Measurements from ENCODE around the gene SP140. TPM values are rescaled to one million over a fixed set of nuclear protein-coding genes. Genes with fewer than 3 reads are reported as not detected.
"Not testable (repeated sequence)": the region's sequence is repeated elsewhere in the genome, so short reads cannot be mapped to it uniquely, and the experiment has no call there.

Gene SP140
- total RNA-seq, 2 experiments from 2014 or later: 53.3 to 58.8 TPM

GRCh38 chr2:230324503-230324902, 99.0 kb downstream of the SP140 start:
- H3K27me3 Mint-ChIP-seq: no peaks in the 10 kb centered on the region
- POLR2A ChIA-PET: no interaction called here
- H3K4me3 Mint-ChIP-seq: no peak overlapping the region
- H3K27ac Mint-ChIP-seq: peak overlapping the region; percentile 78
- CTCF ChIA-PET: interaction anchor here (1.2 to 1.6 kb wide), 2 partner anchors 24 to 40 kb away, joined by 4 read pairs; no protein-coding TSS in a partner anchor
- H3K36me3 Mint-ChIP-seq (ENCODE audit: low read depth): peaks cover 71% of the 10 kb centered on the region
- no peak for DNase-seq
- peaks cover 75% of the 10 kb centered on the region for H3K4me1 Mint-ChIP-seq
- peaks cover 12% of the 10 kb centered on the region for H3K9me3 Mint-ChIP-seq

- no peaks in the 10 kb centered on the region for H3K27me3 Mint-ChIP-seq
- ChIA-PET CTCF (interaction anchor here (0.6 to 1.6 kb wide), 4 partner anchors 25 to 1582 kb away, joined by 3 to 4 read pairs (median 4); no protein-coding TSS in a partner anchor), POLR2A (no interaction called here)
- peak overlapping the region; percentile 87 for H3K4me3 Mint-ChIP-seq
- H3K27ac Mint-ChIP-seq: peak overlapping the region; percentile 96
- DNase-seq: no peak
- peaks cover 75% of the 10 kb centered on the region for H3K4me1 Mint-ChIP-seq
- peaks cover 15% of the 10 kb centered on the region for H3K9me3 Mint-ChIP-seq
- H3K36me3 Mint-ChIP-seq (ENCODE audit: low read depth): peaks cover 74% of the 10 kb centered on the region
Observed at GRCh38 chr2:230325316-230326243, 100.0 kb downstream of the SP140 start.

- peak; percentile 87 for DNase-seq
- CTCF ChIA-PET: interaction anchor here (0.6 to 1.5 kb wide), 5 partner anchors 10 to 1581 kb away, joined by 3 to 7 read pairs (median 3); no protein-coding TSS in a partner anchor
- H3K4me1 Mint-ChIP-seq: peaks cover 73% of the 10 kb centered on the region
- H3K27ac Mint-ChIP-seq: peak within 1 kb of the TSS; percentile 96
- H3K9me3 Mint-ChIP-seq: peaks cover 15% of the 10 kb centered on the region
- no peaks in the 10 kb centered on the region for H3K27me3 Mint-ChIP-seq
- POLR2A ChIA-PET: interaction anchor here (0.6 to 1.7 kb wide), 5 partner anchors 8 to 107 kb away, joined by 3 to 9 read pairs (median 3); partner anchors contain the start of gene SP110
- H3K36me3 Mint-ChIP-seq (ENCODE audit: low read depth): peaks cover 75% of the 10 kb centered on the region
- H3K4me3 Mint-ChIP-seq: peak within 1 kb of the TSS; percentile 87
Observed at GRCh38 chr2:230326453-230327417, 101.2 kb downstream of the SP140 start, which contains the start of gene SP140L. Gene SP140L (plus strand): TSS chr2:230327193. CDS start chr2:230327270, 77 bp downstream.

GRCh38 chr2:230327418-230328154, 102.0 kb downstream of the SP140 start:
- ChIA-PET POLR2A (interaction anchor here (0.6 to 1.7 kb wide), 6 partner anchors 9 to 395 kb away, joined by 3 to 9 read pairs (median 3); partner anchors contain the start of gene SP110), CTCF (interaction anchor here (0.8 to 1.6 kb wide), 4 partner anchors 11 to 731 kb away, joined by 3 to 7 read pairs (median 5); no protein-coding TSS in a partner anchor)
- no peaks in the 10 kb centered on the region for H3K27me3 Mint-ChIP-seq
- no peak for DNase-seq
- H3K36me3 Mint-ChIP-seq (ENCODE audit: low read depth): peaks cover 75% of the 10 kb centered on the region
- peak overlapping the region; percentile 96 for H3K27ac Mint-ChIP-seq
- peaks cover 72% of the 10 kb centered on the region for H3K4me1 Mint-ChIP-seq
- H3K9me3 Mint-ChIP-seq: peaks cover 16% of the 10 kb centered on the region
- peak overlapping the region; percentile 87 for H3K4me3 Mint-ChIP-seq

- peaks cover 71% of the 10 kb centered on the region for H3K4me1 Mint-ChIP-seq
- ChIA-PET POLR2A (interaction anchor here (1.7 kb wide), 1 partner anchor 109 kb away, joined by 9 read pairs; the partner anchor contains the start of gene SP110), CTCF (interaction anchor here (1.1 to 1.6 kb wide), 2 partner anchors 11 to 15 kb away, joined by 3 to 7 read pairs; no protein-coding TSS in a partner anchor)
- no peak for DNase-seq
- H3K27ac Mint-ChIP-seq: peak overlapping the region; percentile 84
- peak overlapping the region; percentile 87 for H3K4me3 Mint-ChIP-seq
- no peaks in the 10 kb centered on the region for H3K27me3 Mint-ChIP-seq
- peaks cover 76% of the 10 kb centered on the region for H3K36me3 Mint-ChIP-seq (ENCODE audit: low read depth)
- peaks cover 15% of the 10 kb centered on the region for H3K9me3 Mint-ChIP-seq
Observed at GRCh38 chr2:230328155-230328458, 102.6 kb downstream of the SP140 start.

- no peak for DNase-seq
- Mint-ChIP-seq H3K27me3 (no peaks in the 10 kb centered on the region), H3K4me1 (peaks cover 73% of the 10 kb centered on the region), H3K27ac (no peak overlapping the region), H3K36me3 (ENCODE audit: low read depth) (peaks cover 81% of the 10 kb centered on the region), H3K9me3 (peaks cover 19% of the 10 kb centered on the region), H3K4me3 (peak overlapping the region; percentile 87)
- ChIA-PET CTCF (interaction anchor here (0.5 kb wide), 1 partner anchor 842 kb away, joined by 3 read pairs; no protein-coding TSS in a partner anchor), POLR2A (interaction anchor here (0.6 kb wide), 1 partner anchor 33 kb away, joined by 3 read pairs; no protein-coding TSS in a partner anchor)
Observed at GRCh38 chr2:230329946-230330605, 104.5 kb downstream of the SP140 start.

- Mint-ChIP-seq H3K27ac (no peak overlapping the region), H3K4me3 (peak overlapping the region; percentile 87), H3K36me3 (ENCODE audit: low read depth) (peaks cover 81% of the 10 kb centered on the region), H3K9me3 (peaks cover 23% of the 10 kb centered on the region), H3K4me1 (peaks cover 73% of the 10 kb centered on the region), H3K27me3 (no peaks in the 10 kb centered on the region)
- ChIA-PET POLR2A (no interaction called here), CTCF (no interaction called here)
- DNase-seq: no peak
Observed at GRCh38 chr2:230330725-230331124, 105.2 kb downstream of the SP140 start.

GRCh38 chr2:230335461-230335863, 109.9 kb downstream of the SP140 start:
- Mint-ChIP-seq H3K27me3 (no peaks in the 10 kb centered on the region), H3K27ac (peak overlapping the region; percentile 82), H3K36me3 (ENCODE audit: low read depth) (peaks cover 74% of the 10 kb centered on the region), H3K4me1 (peaks cover 59% of the 10 kb centered on the region), H3K9me3 (peaks cover 30% of the 10 kb centered on the region), H3K4me3 (peak overlapping the region; percentile 39)
- ChIA-PET POLR2A (no interaction called here), CTCF (no interaction called here)
- DNase-seq: no peak

GRCh38 chr2:230335864-230336506, 110.4 kb downstream of the SP140 start:
- peaks cover 68% of the 10 kb centered on the region for H3K36me3 Mint-ChIP-seq (ENCODE audit: low read depth)
- POLR2A ChIA-PET: no interaction called here
- CTCF ChIA-PET: interaction anchor here (0.6 to 1.4 kb wide), 4 partner anchors 10 to 46 kb away, joined by 3 to 5 read pairs (median 3); no protein-coding TSS in a partner anchor

GRCh38 chr2:230341936-230342528, 116.5 kb downstream of the SP140 start:
- Mint-ChIP-seq H3K4me1 (peaks cover 41% of the 10 kb centered on the region), H3K36me3 (ENCODE audit: low read depth) (peaks cover 63% of the 10 kb centered on the region), H3K9me3 (peaks cover 38% of the 10 kb centered on the region)
- DNase-seq, H3K27ac Mint-ChIP-seq, H3K4me3 Mint-ChIP-seq, POLR2A ChIA-PET, H3K27me3 Mint-ChIP-seq: not testable (repeated sequence)
- CTCF ChIA-PET: interaction anchor here (1.4 kb wide), 1 partner anchor 14 kb away, joined by 3 read pairs; no protein-coding TSS in a partner anchor

More at GRCh38 chr2:230335864-230336506, 110.4 kb downstream of the SP140 start:
- no peak for DNase-seq
- Mint-ChIP-seq H3K27me3 (no peaks in the 10 kb centered on the region), H3K4me1 (peaks cover 54% of the 10 kb centered on the region), H3K4me3 (peak overlapping the region; percentile 39), H3K9me3 (peaks cover 30% of the 10 kb centered on the region), H3K27ac (peak overlapping the region; percentile 82)

Measured in activated CD4-positive, alpha-beta T cell treated with anti-CD3 and anti-CD28 coated beads, Interleukin-2, amount 10 ng/mL, durations not matched to agents 7 days and 5 days (primary cell).